Cerebellar cortex (tissue), 1 donor: ENCODE data around the gene CACNA1G.

Source experiments
- DNase-seq: peaks from one replicate; pipeline ENCODE4 v3.0.0-alpha.2; 2015; ENCODE audit warnings: low spot score

The CACNA1G gene

GRCh38 chr17:50632637-50633036 is 72.1 kb downstream of the CACNA1G start:
- no peak for DNase-seq

- no peak for DNase-seq
Observed at GRCh38 chr17:50633683-50634082, 73.2 kb downstream of the CACNA1G start.

GRCh38 chr17:50634224-50634914 is 73.9 kb downstream of the CACNA1G start, which contains the start of gene ABCC3:
Gene ABCC3, plus strand, starts transcription at chr17:50634881. Its CDS starts 56 bp downstream, at chr17:50634937.
- no peak for DNase-seq

GRCh38 chr17:50634915-50635731 is 74.6 kb downstream of the CACNA1G start:
- DNase-seq, result no peak

GRCh38 chr17:50635732-50635981 is 75.1 kb downstream of the CACNA1G start:
- no peak for DNase-seq

- no peak for DNase-seq
Observed at GRCh38 chr17:50635982-50636803, 75.7 kb downstream of the CACNA1G start.

- DNase-seq, result no peak
Observed at GRCh38 chr17:50636804-50637195, 76.3 kb downstream of the CACNA1G start.

- DNase-seq, result no peak
Observed at GRCh38 chr17:50637829-50638605, 77.5 kb downstream of the CACNA1G start.

GRCh38 chr17:50638606-50638965 is 78.1 kb downstream of the CACNA1G start:
- DNase-seq, result no peak

- no peak for DNase-seq
Observed at GRCh38 chr17:50638966-50639713, 78.6 kb downstream of the CACNA1G start.

- DNase-seq, result no peak
Observed at GRCh38 chr17:50640686-50641351, 80.3 kb downstream of the CACNA1G start.

- no peak for DNase-seq
Observed at GRCh38 chr17:50641357-50641756, 80.8 kb downstream of the CACNA1G start.

GRCh38 chr17:50642071-50642721 is 81.7 kb downstream of the CACNA1G start:
- DNase-seq, result no peak

- no peak for DNase-seq
Observed at GRCh38 chr17:50642722-50643656, 82.5 kb downstream of the CACNA1G start.

- DNase-seq, result no peak
Observed at GRCh38 chr17:50645748-50646682, 85.5 kb downstream of the CACNA1G start.

- peak; percentile 70 for DNase-seq
Observed at GRCh38 chr17:50647187-50647586, 86.7 kb downstream of the CACNA1G start.

- DNase-seq, result no peak
Observed at GRCh38 chr17:50649042-50649908, 88.8 kb downstream of the CACNA1G start.
